ENCODE measurements around the gene PICK1. TPM values are rescaled to one million over a fixed set of nuclear protein-coding genes. Genes with fewer than 3 reads are reported as not detected.

Gene PICK1
- total and polyA plus RNA-seq, 2 of the 8 experiments (the other 6 are each of a cell fraction or from before 2014, with no cell fraction given): 20.4 to 22.9 TPM

- TF ChIP-seq, protein P1, sequence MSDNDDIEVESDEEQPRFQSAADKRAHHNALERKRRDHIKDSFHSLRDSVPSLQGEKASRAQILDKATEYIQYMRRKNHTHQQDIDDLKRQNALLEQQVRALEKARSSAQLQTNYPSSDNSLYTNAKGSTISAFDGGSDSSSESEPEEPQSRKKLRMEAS (IDR thresholded peaks at IDR 0.05): no peak
- no peak for TF ChIP-seq ATF3 (IDR thresholded peaks at IDR 0.05; ENCODE audit: insufficient read depth, low read depth, low read length)
- TF ChIP-seq SIRT6 (IDR thresholded peaks at IDR 0.05; ENCODE audit: low read length): no peak
- no peak for TF ChIP-seq POLR2AphosphoS5 (IDR thresholded peaks at IDR 0.05; ENCODE audit: low read depth, low read length)
- no peak for TF ChIP-seq HDAC6 (IDR thresholded peaks at IDR 0.05; ENCODE audit: low read depth, low read length)
- TF ChIP-seq TBP (IDR thresholded peaks at IDR 0.05; ENCODE audit: low read depth, low read length): no peak
- no peak for TF ChIP-seq GTF2F1 (IDR thresholded peaks at IDR 0.05; ENCODE audit: borderline replicate concordance, low read depth, low read length)
- TF ChIP-seq SUZ12 (IDR thresholded peaks at IDR 0.05; ENCODE audit: low read length): no peak
Observed at GRCh38 chr22:38110863-38111852, 54.0 kb downstream of the PICK1 start (continued).
